Measurements from ENCODE around the gene ZC2HC1B.
A peak's percentile ranks its signal among the peaks of the same experiment; 100 is the strongest.
"Not testable (repeated sequence)": the region's sequence is repeated elsewhere in the genome, so short reads cannot be mapped to it uniquely, and the experiment has no call there.

Gene ZC2HC1B

GRCh38 chr6:143867236-143867635 is 3.0 kb downstream of the ZC2HC1B start:
- TF ChIP-seq, protein P1, sequence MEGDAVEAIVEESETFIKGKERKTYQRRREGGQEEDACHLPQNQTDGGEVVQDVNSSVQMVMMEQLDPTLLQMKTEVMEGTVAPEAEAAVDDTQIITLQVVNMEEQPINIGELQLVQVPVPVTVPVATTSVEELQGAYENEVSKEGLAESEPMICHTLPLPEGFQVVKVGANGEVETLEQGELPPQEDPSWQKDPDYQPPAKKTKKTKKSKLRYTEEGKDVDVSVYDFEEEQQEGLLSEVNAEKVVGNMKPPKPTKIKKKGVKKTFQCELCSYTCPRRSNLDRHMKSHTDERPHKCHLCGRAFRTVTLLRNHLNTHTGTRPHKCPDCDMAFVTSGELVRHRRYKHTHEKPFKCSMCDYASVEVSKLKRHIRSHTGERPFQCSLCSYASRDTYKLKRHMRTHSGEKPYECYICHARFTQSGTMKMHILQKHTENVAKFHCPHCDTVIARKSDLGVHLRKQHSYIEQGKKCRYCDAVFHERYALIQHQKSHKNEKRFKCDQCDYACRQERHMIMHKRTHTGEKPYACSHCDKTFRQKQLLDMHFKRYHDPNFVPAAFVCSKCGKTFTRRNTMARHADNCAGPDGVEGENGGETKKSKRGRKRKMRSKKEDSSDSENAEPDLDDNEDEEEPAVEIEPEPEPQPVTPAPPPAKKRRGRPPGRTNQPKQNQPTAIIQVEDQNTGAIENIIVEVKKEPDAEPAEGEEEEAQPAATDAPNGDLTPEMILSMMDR (IDR thresholded peaks at IDR 0.05; ENCODE audit: low read depth, low read length): no peak
- DNase-seq (ENCODE audit: low read depth in 2 of 2): no peak
- no peak overlapping the region for H3K4me3 ChIP-seq (replicated peaks in 1 of 2; ENCODE audit: low read depth in 2 of 2, low read length in 2 of 2)

GRCh38 chr6:143868808-143869207 is 4.5 kb downstream of the ZC2HC1B start:
- not testable (repeated sequence) for DNase-seq (ENCODE audit: low read depth in 2 of 2); H3K4me3 ChIP-seq (replicated peaks in 1 of 2; ENCODE audit: low read depth in 2 of 2, low read length in 2 of 2)

GRCh38 chr6:143871202-143871730 is 7.0 kb downstream of the ZC2HC1B start:
- not testable (repeated sequence) for DNase-seq (ENCODE audit: low read depth in 2 of 2); H3K4me3 ChIP-seq (replicated peaks in 1 of 2; ENCODE audit: low read depth in 2 of 2, low read length in 2 of 2)

DNA sequence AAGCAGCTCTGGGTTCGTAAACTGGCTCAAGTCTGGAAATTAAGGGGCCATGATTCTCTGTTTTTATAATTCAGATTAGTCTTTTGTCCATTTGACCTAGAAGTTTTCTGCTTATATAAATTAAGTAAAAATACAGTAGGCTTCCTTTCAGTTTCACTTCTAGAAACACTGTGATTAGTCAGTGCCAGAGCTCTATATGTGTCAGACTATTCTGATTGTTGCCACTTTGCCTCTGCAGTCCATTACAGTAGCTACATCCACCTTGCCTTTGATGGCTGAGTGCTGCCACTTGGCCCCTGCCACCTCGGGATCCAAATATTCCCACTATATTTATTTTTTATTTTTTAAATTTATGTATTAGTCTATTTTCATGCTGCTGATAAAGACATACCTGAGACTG is 7.9 kb downstream of the ZC2HC1B start:
- H3K4me3 ChIP-seq (replicated peaks in 1 of 2; ENCODE audit: low read depth in 2 of 2, low read length in 2 of 2): no peak overlapping the region
- DNase-seq (ENCODE audit: low read depth in 2 of 2): peak; percentile 4 to 6
- TF ChIP-seq, protein P1 (IDR thresholded peaks at IDR 0.05; ENCODE audit: low read depth, low read length): no peak

GRCh38 chr6:143873600-143873999 is 9.3 kb downstream of the ZC2HC1B start:
- not testable (repeated sequence) for DNase-seq (ENCODE audit: low read depth in 2 of 2)

GRCh38 chr6:143874503-143874902 is 10.2 kb downstream of the ZC2HC1B start:
- not testable (repeated sequence) for H3K4me3 ChIP-seq (replicated peaks in 1 of 2; ENCODE audit: low read depth in 2 of 2, low read length in 2 of 2); DNase-seq (ENCODE audit: low read depth in 2 of 2)

More at GRCh38 chr6:143873600-143873999, 9.3 kb downstream of the ZC2HC1B start:
- not testable (repeated sequence) for H3K4me3 ChIP-seq (replicated peaks in 1 of 2; ENCODE audit: low read depth in 2 of 2, low read length in 2 of 2)

- no peak for DNase-seq (ENCODE audit: low read depth in 2 of 2)
- no peak overlapping the region for H3K4me3 ChIP-seq (replicated peaks in 1 of 2; ENCODE audit: low read depth in 2 of 2, low read length in 2 of 2)
- TF ChIP-seq, protein P1 (IDR thresholded peaks at IDR 0.05; ENCODE audit: low read depth, low read length): no peak
Observed at GRCh38 chr6:143877584-143878271, 13.5 kb downstream of the ZC2HC1B start.

DNA sequence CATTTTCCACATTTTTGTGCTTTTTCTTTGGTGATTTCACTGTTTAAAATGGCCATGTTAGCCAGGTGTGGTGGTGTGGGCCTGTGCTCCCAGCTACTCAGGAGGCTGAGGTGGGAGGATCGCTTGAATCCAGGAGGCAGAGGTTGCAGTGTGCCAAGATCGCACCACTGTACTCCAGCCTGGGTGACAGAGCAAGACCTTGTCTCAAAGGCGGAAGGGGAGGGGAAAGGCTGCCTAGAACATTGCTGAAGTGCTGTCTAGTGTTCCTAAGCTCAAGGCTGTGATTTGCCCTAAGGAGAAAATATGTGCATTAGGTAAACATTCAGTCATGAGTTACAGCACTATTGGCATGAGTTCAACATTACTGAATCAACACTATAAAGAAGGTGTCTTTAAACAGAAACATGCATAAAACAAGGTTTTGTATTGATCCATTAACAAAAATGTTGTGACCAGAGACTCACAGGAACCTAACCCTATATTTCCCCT is 14.0 kb downstream of the ZC2HC1B start:
- TF ChIP-seq, protein P1 (IDR thresholded peaks at IDR 0.05; ENCODE audit: low read depth, low read length): no peak
- no peak overlapping the region for H3K4me3 ChIP-seq (replicated peaks in 1 of 2; ENCODE audit: low read depth in 2 of 2, low read length in 2 of 2)
- peak in 1 of 2 donors; percentile 10 for DNase-seq (ENCODE audit: low read depth in 2 of 2)

GRCh38 chr6:143880412-143880811 is 16.1 kb downstream of the ZC2HC1B start:
- TF ChIP-seq, protein P1 (IDR thresholded peaks at IDR 0.05; ENCODE audit: low read depth, low read length): no peak
- no peak for DNase-seq (ENCODE audit: low read depth in 2 of 2)
- H3K4me3 ChIP-seq (replicated peaks in 1 of 2; ENCODE audit: low read depth in 2 of 2, low read length in 2 of 2): no peak overlapping the region
